Measurements from ENCODE around the gene MRPL16. TPM values are rescaled to one million over a fixed set of nuclear protein-coding genes. Genes with fewer than 3 reads are reported as not detected.
"Not testable (repeated sequence)": the region's sequence is repeated elsewhere in the genome, so short reads cannot be mapped to it uniquely, and the experiment has no call there.

MRPL16 gene
- 59.8 and 61.8 TPM in 2 replicates for total RNA-seq (2014; rRNA removed; shearing (Covaris generic))
- polyA plus RNA-seq (2015; cell fraction: cytosol; rRNA removed), result 60.0 and 69.0 TPM in 2 replicates
- 30.5 and 38.6 TPM in 2 replicates for polyA plus RNA-seq (2015; cell fraction: nucleus; rRNA removed)

GRCh38 chr11:59810189-59810910 lies at the start of gene MRPL16:
MRPL16 (minus strand) TSS chr11:59810778; CDS start chr11:59810658, 120 bp downstream.
- peak; percentile 83 for DNase-seq (ENCODE audit: low read depth, low spot score)
- in situ Hi-C loops (cut with HindIII; ENCODE audit: low pct_unique_long_range_greater_than_20kb, low sequenced_read_pairs), result no loop called here

- no peak for DNase-seq (ENCODE audit: low read depth, low spot score)
- in situ Hi-C loops (cut with HindIII; ENCODE audit: low pct_unique_long_range_greater_than_20kb, low sequenced_read_pairs), result no loop called here
Measured at GRCh38 chr11:59859673-59860072, 49.1 kb upstream of the MRPL16 start.

- in situ Hi-C loops (cut with HindIII; ENCODE audit: low pct_unique_long_range_greater_than_20kb, low sequenced_read_pairs), result no loop called here
- no peak for DNase-seq (ENCODE audit: low read depth, low spot score)
Measured at GRCh38 chr11:59857439-59858434, 47.2 kb upstream of the MRPL16 start.

GRCh38 chr11:59854871-59855270 lies 44.3 kb upstream of the MRPL16 start:
- DNase-seq (ENCODE audit: low read depth, low spot score), result no peak
- in situ Hi-C loops (cut with HindIII; ENCODE audit: low pct_unique_long_range_greater_than_20kb, low sequenced_read_pairs), result no loop called here

- DNase-seq (ENCODE audit: low read depth, low spot score); in situ Hi-C loops (cut with HindIII; ENCODE audit: low pct_unique_long_range_greater_than_20kb, low sequenced_read_pairs): not testable (repeated sequence)
Measured at GRCh38 chr11:59851416-59851815, 40.8 kb upstream of the MRPL16 start.

- in situ Hi-C loops (cut with HindIII; ENCODE audit: low pct_unique_long_range_greater_than_20kb, low sequenced_read_pairs); DNase-seq (ENCODE audit: low read depth, low spot score): not testable (repeated sequence)
Measured at GRCh38 chr11:59849551-59849950, 39.0 kb upstream of the MRPL16 start.

GRCh38 chr11:59849129-59849528 lies 38.6 kb upstream of the MRPL16 start:
- no peak for DNase-seq (ENCODE audit: low read depth, low spot score)
- in situ Hi-C loops (cut with HindIII; ENCODE audit: low pct_unique_long_range_greater_than_20kb, low sequenced_read_pairs), result no loop called here

- DNase-seq (ENCODE audit: low read depth, low spot score); in situ Hi-C loops (cut with HindIII; ENCODE audit: low pct_unique_long_range_greater_than_20kb, low sequenced_read_pairs): not testable (repeated sequence)
Measured at GRCh38 chr11:59848439-59848838, 37.9 kb upstream of the MRPL16 start.

- in situ Hi-C loops (cut with HindIII; ENCODE audit: low pct_unique_long_range_greater_than_20kb, low sequenced_read_pairs), result no loop called here
Measured at GRCh38 chr11:59847626-59848025, 37.0 kb upstream of the MRPL16 start.

GRCh38 chr11:59846556-59846955 lies 36.0 kb upstream of the MRPL16 start:
- DNase-seq (ENCODE audit: low read depth, low spot score), result no peak
- in situ Hi-C loops (cut with HindIII; ENCODE audit: low pct_unique_long_range_greater_than_20kb, low sequenced_read_pairs), result no loop called here

More at GRCh38 chr11:59847626-59848025, 37.0 kb upstream of the MRPL16 start:
- no peak for DNase-seq (ENCODE audit: low read depth, low spot score)

GRCh38 chr11:59845399-59845798 lies 34.8 kb upstream of the MRPL16 start, which contains the start of gene CBLIF:
CBLIF (minus strand) TSS chr11:59845499; CDS start chr11:59845453, 46 bp downstream.
- DNase-seq (ENCODE audit: low read depth, low spot score), result no peak
- in situ Hi-C loops (cut with HindIII; ENCODE audit: low pct_unique_long_range_greater_than_20kb, low sequenced_read_pairs), result no loop called here

GRCh38 chr11:59842316-59842715 lies 31.7 kb upstream of the MRPL16 start:
- DNase-seq (ENCODE audit: low read depth, low spot score), result no peak
- in situ Hi-C loops (cut with HindIII; ENCODE audit: low pct_unique_long_range_greater_than_20kb, low sequenced_read_pairs), result no loop called here

GRCh38 chr11:59841514-59841913 lies 30.9 kb upstream of the MRPL16 start:
- DNase-seq (ENCODE audit: low read depth, low spot score), result no peak
- in situ Hi-C loops (cut with HindIII; ENCODE audit: low pct_unique_long_range_greater_than_20kb, low sequenced_read_pairs), result no loop called here

GRCh38 chr11:59839615-59840014 lies 29.0 kb upstream of the MRPL16 start:
- in situ Hi-C loops (cut with HindIII; ENCODE audit: low pct_unique_long_range_greater_than_20kb, low sequenced_read_pairs), result no loop called here
- DNase-seq (ENCODE audit: low read depth, low spot score), result no peak

- in situ Hi-C loops (cut with HindIII; ENCODE audit: low pct_unique_long_range_greater_than_20kb, low sequenced_read_pairs), result no loop called here
- no peak for DNase-seq (ENCODE audit: low read depth, low spot score)
Measured at GRCh38 chr11:59833602-59834001, 23.0 kb upstream of the MRPL16 start.

GRCh38 chr11:59829358-59829757 lies 18.8 kb upstream of the MRPL16 start:
- in situ Hi-C loops (cut with HindIII; ENCODE audit: low pct_unique_long_range_greater_than_20kb, low sequenced_read_pairs), result no loop called here
- no peak for DNase-seq (ENCODE audit: low read depth, low spot score)

- DNase-seq (ENCODE audit: low read depth, low spot score), result peak; percentile 82
- in situ Hi-C loops (cut with HindIII; ENCODE audit: low pct_unique_long_range_greater_than_20kb, low sequenced_read_pairs), result no loop called here
Measured at GRCh38 chr11:59822989-59823566, 12.5 kb upstream of the MRPL16 start.

- in situ Hi-C loops (cut with HindIII; ENCODE audit: low pct_unique_long_range_greater_than_20kb, low sequenced_read_pairs), result no loop called here
- no peak for DNase-seq (ENCODE audit: low read depth, low spot score)
Measured at GRCh38 chr11:59818572-59818971, 8.0 kb upstream of the MRPL16 start.
